H1 (cell line): ENCODE data around the gene RUFY2. TPM values are rescaled to one million over a fixed set of nuclear protein-coding genes. Genes with fewer than 3 reads are reported as not detected.

Experiments used
- SIX5 ChIP-seq: IDR thresholded peaks from 2 replicates; pipeline ENCODE4 v1.6.1; 2011; ENCODE audit warnings: mild to moderate bottlenecking, low read depth, low read length
- polyA plus RNA-seq, 7 experiments: library from polyadenylated mRNA; depleted of rRNA in 3 of 7; stranded (reverse) in 5 of 7; unstranded in 2 of 7; fragments of >200 nt in 5 of 7; fragments of 200-250 nt in 2 of 7; gene quantifications; 1 replicate in 5 of 7; 2 replicates in 1 of 7; 4 replicates in 1 of 7; pipeline versions ENCODE4 v1.2.1 to v1.2.3, GENCODE V29; 2011 to 2013; ENCODE audit warnings: missing spikeins in 2 of 7, mixed read lengths in 2 of 7
- total RNA-seq: library from RNA; stranded (reverse); fragmentation: NEBNext Ultra II Directional; extraction: Animal tissue kit (Norgen Biotek cat#: 25700); gene quantifications from 2 replicates; pipeline ENCODE4 v1.2.1, GENCODE V29; 2021
- TF ChIP-seq, protein P1 (sequence below): fragments of 300-600 bp; sonication (generic); IDR thresholded peaks from 2 replicates; pipeline ENCODE4 v1.7.1; 2012; ENCODE audit warnings: low read length, moderate library complexity, mild to moderate bottlenecking, inconsistent platforms; ENCODE audit not compliant: insufficient replicate concordance

The RUFY2 gene
- total and polyA plus RNA-seq, 2 of the 8 experiments (the other 6 are each of a cell fraction or from before 2014, with no cell fraction given): 3.4 to 12.0 TPM

DNA sequence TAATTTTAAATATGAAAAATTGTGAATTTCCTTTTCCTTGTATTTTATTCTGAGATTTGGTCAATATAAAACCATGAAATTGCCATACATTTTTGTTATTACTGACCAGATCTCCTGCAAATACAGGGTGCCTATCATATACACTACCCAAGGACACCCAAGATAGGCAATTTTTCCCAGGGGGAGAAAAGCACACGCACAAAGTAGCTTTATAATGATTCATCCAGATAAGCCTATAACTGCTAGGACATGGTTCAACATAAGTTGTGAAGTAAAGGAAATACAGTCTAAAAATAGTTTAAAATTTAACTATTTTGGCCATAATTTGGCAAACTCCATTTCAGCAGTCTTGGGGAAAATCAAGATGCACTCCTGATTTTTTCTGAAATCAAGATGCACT, 4.8 kb downstream of the RUFY2 start (continued):
- TF ChIP-seq, protein P1, sequence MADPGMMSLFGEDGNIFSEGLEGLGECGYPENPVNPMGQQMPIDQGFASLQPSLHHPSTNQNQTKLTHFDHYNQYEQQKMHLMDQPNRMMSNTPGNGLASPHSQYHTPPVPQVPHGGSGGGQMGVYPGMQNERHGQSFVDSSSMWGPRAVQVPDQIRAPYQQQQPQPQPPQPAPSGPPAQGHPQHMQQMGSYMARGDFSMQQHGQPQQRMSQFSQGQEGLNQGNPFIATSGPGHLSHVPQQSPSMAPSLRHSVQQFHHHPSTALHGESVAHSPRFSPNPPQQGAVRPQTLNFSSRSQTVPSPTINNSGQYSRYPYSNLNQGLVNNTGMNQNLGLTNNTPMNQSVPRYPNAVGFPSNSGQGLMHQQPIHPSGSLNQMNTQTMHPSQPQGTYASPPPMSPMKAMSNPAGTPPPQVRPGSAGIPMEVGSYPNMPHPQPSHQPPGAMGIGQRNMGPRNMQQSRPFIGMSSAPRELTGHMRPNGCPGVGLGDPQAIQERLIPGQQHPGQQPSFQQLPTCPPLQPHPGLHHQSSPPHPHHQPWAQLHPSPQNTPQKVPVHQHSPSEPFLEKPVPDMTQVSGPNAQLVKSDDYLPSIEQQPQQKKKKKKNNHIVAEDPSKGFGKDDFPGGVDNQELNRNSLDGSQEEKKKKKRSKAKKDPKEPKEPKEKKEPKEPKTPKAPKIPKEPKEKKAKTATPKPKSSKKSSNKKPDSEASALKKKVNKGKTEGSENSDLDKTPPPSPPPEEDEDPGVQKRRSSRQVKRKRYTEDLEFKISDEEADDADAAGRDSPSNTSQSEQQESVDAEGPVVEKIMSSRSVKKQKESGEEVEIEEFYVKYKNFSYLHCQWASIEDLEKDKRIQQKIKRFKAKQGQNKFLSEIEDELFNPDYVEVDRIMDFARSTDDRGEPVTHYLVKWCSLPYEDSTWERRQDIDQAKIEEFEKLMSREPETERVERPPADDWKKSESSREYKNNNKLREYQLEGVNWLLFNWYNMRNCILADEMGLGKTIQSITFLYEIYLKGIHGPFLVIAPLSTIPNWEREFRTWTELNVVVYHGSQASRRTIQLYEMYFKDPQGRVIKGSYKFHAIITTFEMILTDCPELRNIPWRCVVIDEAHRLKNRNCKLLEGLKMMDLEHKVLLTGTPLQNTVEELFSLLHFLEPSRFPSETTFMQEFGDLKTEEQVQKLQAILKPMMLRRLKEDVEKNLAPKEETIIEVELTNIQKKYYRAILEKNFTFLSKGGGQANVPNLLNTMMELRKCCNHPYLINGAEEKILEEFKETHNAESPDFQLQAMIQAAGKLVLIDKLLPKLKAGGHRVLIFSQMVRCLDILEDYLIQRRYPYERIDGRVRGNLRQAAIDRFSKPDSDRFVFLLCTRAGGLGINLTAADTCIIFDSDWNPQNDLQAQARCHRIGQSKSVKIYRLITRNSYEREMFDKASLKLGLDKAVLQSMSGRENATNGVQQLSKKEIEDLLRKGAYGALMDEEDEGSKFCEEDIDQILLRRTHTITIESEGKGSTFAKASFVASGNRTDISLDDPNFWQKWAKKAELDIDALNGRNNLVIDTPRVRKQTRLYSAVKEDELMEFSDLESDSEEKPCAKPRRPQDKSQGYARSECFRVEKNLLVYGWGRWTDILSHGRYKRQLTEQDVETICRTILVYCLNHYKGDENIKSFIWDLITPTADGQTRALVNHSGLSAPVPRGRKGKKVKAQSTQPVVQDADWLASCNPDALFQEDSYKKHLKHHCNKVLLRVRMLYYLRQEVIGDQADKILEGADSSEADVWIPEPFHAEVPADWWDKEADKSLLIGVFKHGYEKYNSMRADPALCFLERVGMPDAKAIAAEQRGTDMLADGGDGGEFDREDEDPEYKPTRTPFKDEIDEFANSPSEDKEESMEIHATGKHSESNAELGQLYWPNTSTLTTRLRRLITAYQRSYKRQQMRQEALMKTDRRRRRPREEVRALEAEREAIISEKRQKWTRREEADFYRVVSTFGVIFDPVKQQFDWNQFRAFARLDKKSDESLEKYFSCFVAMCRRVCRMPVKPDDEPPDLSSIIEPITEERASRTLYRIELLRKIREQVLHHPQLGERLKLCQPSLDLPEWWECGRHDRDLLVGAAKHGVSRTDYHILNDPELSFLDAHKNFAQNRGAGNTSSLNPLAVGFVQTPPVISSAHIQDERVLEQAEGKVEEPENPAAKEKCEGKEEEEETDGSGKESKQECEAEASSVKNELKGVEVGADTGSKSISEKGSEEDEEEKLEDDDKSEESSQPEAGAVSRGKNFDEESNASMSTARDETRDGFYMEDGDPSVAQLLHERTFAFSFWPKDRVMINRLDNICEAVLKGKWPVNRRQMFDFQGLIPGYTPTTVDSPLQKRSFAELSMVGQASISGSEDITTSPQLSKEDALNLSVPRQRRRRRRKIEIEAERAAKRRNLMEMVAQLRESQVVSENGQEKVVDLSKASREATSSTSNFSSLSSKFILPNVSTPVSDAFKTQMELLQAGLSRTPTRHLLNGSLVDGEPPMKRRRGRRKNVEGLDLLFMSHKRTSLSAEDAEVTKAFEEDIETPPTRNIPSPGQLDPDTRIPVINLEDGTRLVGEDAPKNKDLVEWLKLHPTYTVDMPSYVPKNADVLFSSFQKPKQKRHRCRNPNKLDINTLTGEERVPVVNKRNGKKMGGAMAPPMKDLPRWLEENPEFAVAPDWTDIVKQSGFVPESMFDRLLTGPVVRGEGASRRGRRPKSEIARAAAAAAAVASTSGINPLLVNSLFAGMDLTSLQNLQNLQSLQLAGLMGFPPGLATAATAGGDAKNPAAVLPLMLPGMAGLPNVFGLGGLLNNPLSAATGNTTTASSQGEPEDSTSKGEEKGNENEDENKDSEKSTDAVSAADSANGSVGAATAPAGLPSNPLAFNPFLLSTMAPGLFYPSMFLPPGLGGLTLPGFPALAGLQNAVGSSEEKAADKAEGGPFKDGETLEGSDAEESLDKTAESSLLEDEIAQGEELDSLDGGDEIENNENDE: no peak
- TF ChIP-seq SIX5: no peak
- TF ChIP-seq, all 59 proteins: peak for 0
